C1 segment of cervical spinal cord (tissue), 14 donors: ENCODE data around the gene NSG2.

ENCODE experiments used
- DNase-seq, 14 donors: peaks; one replicate each; lab custom pipeline; 2025; lab: John Stamatoyannopoulos, UW

The NSG2 gene

DNA sequence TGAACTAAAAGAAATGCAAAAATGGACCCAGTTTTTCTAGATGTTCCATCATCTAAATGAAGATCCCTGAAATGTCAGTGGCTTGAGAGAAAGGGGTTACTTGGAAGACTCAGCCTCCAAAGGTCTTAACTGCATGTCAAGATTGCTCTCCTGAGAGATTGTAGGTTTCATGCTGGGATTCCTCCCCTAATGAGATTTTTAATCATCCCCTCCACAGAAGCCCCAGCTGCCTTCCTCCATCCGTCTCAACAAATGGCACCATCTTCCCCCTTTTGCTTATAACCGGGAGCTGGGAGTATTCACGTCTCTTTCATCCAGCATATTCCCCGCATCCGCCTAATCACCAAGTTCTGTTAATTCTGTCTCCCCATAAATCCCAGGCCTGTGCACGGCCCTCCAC, 104.5 kb downstream of the NSG2 start:
- DNase-seq = no peak

GRCh38 chr5:174151599-174152181, 106.2 kb downstream of the NSG2 start:
- no peak for DNase-seq

DNA sequence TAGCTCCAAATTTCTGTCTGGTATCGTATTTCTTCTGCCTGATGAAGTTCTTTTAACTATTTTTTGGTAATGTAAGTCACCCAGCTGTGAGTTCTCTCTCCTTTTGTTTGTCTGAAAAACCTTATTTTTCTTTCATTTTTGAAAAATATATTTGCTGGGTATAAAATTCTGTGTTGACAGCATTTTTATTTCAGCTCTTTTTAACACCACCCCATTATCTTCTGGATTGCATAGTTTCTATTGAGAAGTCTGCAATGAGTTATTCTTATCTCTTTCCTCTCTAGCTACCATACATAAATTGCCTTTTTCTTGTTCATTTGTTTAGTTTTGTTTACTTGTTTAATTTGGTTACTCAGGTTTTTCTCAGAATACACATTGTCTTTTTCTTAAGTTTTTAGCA, 109.1 kb downstream of the NSG2 start:
- DNase-seq = no peak

- no peak for DNase-seq
Measured at GRCh38 chr5:174155281-174155680, 109.8 kb downstream of the NSG2 start.

DNA sequence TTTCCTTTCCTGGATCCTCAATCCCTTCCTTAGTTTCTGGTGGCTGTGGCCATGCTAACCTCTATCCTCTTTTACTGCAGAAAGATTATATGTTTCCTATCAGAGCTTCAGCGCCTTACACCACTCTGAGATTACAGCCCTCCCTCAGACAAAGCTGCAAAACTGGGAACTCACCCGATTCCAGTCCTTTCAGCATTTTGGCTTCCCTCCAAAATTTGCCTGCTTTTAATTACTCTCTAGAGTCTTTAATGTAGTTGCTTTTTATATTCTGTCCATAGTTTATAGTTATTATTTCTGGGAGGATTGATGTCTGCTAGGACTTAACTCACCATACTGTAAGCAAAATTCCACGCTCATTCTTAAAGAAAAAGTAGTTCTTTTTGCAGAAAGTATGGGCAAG, 110.2 kb downstream of the NSG2 start:
- no peak for DNase-seq

GRCh38 chr5:174157048-174157447, 111.5 kb downstream of the NSG2 start:
- DNase-seq = no peak
